ENCODE measurements around the gene POLR1A.

DNA sequence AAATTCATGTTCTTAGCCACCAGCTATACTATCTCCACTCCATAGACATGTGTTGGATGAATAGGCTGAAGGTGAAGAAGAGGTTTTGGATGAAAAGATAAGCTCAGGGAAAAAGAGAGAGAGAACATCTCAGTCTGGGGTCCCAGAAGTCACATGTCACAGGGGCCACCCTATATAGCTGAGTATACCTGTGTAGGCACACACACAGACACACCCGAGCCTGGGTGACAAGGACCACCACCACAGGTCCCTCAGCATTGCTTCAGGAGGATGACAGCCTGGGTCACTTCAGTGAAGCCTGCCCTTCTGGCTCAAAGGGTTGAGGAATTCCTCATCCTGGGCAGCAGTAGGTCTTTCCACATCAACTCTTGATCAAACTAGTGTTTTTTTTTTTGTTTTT is 56.2 kb downstream of the POLR1A start:
- no peak for TF ChIP-seq CTCF (IDR thresholded peaks at IDR 0.05)
- no peak for TF ChIP-seq POLR2A (IDR thresholded peaks at IDR 0.05)
